Stimulated activated CD4-positive, alpha-beta T cell treated with anti-CD3 and anti-CD28 coated beads, Interleukin-4, amount 100 ng/mL, for 1 hour (primary cell): ENCODE results near the gene PRDX3.
"Not testable (repeated sequence)": the region's sequence is repeated elsewhere in the genome, so short reads cannot be mapped to it uniquely, and the experiment has no call there.

Experiments used
- DNase-seq: peaks from one replicate; pipeline ENCODE4 v3.0.0-alpha.2; 2020

The PRDX3 gene

GRCh38 chr10:119161680-119162451 is 16.7 kb downstream of the PRDX3 start:
- DNase-seq: no peak

- DNase-seq: no peak
Observed at GRCh38 chr10:119159332-119159731, 19.3 kb downstream of the PRDX3 start.

DNA sequence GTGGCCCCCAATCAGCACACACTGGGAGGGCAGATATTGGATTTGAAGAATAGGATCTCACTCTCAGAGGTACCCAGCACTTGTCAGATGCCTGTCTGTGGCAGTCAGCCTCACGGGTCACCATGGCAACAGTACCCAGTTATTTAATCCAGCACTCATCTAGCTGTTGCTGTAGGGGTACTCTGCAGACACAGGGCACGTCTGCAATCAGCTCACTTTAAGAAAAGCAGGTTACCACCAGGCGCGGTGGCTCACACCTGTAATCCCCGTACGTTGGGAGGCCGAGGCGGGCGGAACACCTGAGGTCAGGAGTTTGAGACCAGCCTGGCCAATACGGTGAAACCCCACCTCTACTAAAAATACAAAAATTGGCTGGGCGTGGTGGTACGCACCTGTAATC is 25.0 kb downstream of the PRDX3 start:
- DNase-seq: no peak

- no peak for DNase-seq
Observed at GRCh38 chr10:119153041-119153440, 25.6 kb downstream of the PRDX3 start.

DNA sequence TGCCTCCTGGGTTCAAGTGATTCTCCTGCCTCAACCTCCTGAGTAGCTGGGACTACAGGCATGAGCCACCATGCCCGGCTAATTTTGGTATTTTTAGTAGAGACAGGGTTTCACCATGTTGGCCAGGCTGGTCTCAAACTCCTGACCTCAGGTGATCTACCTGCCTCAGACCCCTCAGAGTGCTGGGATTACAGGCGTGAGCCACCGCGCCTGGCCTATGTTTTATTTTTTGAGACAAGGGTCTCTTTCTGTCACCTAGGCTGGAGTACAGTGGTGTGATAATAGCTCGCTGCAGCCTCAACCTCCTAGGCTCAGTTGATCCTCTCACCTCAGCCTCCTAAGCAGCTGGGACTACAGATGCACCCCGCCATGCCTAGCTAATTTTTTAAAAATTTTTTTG is 27.0 kb downstream of the PRDX3 start:
- DNase-seq: not testable (repeated sequence)

DNA sequence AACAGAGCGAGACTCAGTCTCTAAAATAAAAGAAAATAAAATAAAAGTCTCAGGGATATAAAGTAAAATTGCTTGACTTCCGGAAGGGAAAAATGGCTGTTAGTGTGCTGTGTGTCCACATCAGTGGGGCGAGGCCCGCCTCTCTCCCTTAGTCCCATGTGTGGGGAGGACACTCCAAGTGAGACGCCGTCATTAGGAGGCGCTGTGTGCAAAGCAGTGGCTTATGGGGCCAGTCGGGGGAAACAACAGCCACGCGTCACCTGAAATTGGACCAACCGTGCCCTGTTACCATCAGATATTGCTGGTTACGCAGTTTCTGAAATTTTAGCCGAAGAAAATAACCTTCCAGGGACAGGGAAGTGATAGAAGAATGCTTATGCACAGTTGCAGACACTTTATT is 28.9 kb downstream of the PRDX3 start:
- DNase-seq: no peak

- no peak for DNase-seq
Observed at GRCh38 chr10:119149157-119149556, 29.5 kb downstream of the PRDX3 start.

- no peak for DNase-seq
Observed at GRCh38 chr10:119143657-119144056, 35.0 kb downstream of the PRDX3 start.

GRCh38 chr10:119140603-119141245 is 37.9 kb downstream of the PRDX3 start:
- no peak for DNase-seq

DNA sequence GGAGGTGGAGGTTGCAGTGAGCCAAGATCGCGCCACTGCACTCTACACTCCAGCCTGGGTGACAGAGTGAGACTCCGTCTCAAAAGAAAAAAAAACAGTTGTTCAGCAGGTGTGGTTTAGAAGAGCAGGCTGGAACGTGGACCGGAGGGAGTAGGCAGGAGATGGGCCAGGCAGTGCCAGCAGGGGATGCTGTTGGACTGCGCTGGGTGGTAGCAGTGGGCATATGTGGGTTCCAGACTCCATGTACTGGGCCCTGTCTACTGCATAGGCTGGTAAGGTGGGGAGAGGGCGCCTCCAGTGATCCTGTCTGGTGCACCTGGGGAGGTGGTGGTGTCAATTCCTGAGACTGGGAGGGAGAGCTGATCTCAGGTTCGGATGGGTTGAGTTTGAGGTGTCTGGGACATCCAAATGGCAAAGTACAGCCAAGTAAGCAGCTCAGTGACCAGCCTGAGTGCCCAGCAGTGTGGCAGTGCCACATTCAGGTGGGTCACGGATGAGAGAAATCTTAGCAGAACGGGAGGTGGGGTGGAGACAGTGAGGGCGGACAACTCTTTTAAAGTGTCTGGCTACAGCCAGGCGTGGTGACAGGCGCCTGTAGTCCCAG is 39.0 kb downstream of the PRDX3 start:
- peak; percentile 50 for DNase-seq

GRCh38 chr10:119138346-119139306 is 40.0 kb downstream of the PRDX3 start:
- no peak for DNase-seq

GRCh38 chr10:119137878-119138277 is 40.7 kb downstream of the PRDX3 start:
- DNase-seq: not testable (repeated sequence)

DNA sequence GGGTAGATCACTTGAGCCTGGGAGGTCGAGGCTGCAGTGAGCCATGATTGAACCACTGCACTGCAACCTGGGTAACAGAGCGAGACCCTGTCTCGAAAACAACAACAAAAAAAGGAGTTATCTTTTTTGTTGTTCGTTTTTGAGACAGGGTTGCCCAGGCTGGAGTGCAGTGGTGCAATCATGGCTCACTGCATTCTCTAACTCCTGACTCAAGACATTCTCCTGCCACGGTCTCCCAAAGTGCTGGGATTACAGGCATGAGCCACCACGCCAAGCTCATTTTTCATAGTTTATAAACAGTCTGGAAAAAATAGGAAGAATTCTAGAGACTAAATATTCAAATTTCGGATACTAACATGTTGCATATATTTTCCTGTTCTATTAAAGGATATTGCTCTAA is 42.5 kb downstream of the PRDX3 start:
- DNase-seq: no peak

DNA sequence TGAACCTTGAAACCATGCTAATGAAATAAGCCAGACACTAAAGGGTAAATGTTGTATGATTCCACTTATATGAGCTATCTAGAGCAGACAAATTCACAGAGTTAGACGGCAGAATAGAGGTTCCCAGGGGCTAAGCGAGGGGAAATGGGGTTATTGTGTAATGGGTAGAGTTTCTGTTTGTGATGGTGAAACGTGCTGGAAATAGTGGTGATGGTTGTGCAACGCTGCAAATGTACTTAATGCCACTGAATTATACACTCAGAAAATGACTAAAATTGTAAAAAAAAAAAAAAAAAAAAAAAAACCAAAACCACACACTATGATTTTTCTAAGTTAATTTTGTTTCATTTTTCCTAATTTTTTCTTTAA is 43.1 kb downstream of the PRDX3 start:
- no peak for DNase-seq

- DNase-seq: no peak
Observed at GRCh38 chr10:119133949-119134348, 44.7 kb downstream of the PRDX3 start.

DNA sequence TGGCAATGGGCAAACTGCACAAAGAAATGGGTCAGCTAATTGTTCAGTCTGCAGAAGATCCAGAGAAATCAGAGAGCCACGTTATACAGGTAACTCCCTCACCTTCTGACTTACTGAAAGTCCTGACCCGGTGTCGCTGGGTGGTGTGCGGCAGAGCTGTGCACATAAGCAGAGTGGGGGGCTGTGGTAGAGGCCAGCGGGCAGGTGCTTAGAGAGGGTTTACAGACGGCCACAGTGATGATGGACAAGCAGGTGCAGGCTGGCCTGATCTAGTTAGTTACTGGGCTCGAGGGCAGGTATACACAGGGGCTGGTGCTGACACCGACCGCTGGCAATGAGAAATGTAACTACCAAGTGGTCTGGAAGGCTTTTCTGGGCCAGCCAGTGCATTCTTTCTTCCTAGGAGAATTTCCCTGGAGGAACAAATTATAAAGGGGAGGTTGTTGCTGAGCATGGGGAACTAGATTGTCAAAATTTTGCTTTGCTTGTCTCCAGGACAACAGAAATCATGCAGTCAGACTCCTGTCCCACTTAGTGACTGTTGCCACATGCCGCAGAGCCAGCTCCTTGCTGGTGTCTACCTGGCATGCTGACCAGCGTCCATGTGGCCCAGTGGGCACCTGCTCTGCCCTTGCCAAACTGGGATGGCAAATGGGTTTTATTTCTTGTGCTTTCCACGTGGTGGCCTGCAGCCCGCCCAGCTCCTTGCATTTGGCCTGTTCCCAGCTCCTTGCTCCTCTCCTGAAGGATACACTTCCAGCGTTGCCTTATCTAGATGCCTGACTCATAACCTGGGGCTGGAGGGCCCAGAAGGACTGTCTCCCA is 45.9 kb downstream of the PRDX3 start:
- DNase-seq: no peak

GRCh38 chr10:119131512-119132240 is 46.9 kb downstream of the PRDX3 start:
- DNase-seq: peak; percentile 25

DNA sequence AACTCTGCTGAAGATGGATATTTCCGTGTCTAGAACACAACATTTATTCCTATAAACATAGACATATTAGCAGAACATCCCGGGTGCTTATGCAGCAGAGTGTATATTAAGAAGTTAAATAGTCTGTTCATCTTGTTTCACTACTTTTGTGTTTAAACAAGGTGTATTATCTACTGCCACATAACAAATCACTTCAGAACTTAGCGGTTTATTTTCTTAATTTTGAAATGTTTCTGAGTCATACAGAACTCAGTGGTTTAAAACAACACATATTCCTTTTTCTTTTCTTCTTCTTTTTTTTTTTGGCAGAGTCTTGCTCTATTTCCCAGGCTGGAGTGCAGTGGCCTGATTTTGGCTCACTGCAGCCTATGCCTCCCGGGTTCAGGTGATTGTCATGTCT is 48.9 kb downstream of the PRDX3 start:
- no peak for DNase-seq

DNA sequence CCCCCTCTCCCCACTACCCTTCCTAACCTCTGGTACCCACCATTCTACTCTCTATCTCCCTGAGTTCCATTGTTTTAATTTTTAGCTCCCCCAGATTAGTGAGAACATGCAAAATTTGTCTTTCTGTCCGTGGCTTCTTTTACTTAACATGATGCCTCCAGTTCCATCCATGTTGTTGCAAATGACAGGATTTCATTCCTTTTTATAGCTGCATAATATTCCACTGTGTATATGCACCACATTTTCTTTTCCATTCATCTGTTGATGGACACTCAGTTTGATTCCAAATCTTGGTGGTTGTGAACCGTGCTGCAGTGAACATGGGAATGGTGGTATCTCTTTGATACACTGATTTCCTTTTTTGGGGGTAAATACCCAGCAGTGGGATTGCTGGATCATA is 52.7 kb downstream of the PRDX3 start:
- DNase-seq: no peak

GRCh38 chr10:119120875-119121274 is 57.7 kb downstream of the PRDX3 start:
- no peak for DNase-seq

DNA sequence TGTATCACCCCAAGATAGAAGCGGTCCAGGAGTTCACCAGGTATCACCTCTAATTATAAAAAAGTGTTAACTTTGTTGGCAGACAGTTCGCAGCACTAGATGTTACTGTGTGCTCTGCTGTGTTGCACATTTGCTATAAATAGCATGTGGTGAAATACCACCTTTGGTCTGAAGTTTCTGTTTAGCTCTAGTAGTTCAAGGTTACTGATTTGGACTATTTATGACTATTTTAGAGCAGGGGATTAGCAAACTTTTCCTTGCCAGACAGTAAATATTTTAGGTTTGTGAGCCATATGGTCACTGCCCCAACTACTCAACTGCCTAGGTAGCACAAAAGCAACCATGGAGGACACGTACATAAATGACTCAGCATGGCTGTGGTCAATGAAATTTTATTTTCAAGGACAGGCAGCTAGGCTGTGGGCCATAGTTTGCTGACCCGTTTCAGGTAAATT is 58.2 kb downstream of the PRDX3 start:
- no peak for DNase-seq
